Kidney tubule cell (primary cell): ENCODE measurements around the gene DBNL.
A peak's percentile ranks its signal among the peaks of the same experiment; 100 is the strongest.

Experiments used
- DNase-seq: peaks from one replicate; pipeline ENCODE4 v3.0.0-alpha.2; 2018; ENCODE audit warnings: low spot score

The DBNL gene

DNA sequence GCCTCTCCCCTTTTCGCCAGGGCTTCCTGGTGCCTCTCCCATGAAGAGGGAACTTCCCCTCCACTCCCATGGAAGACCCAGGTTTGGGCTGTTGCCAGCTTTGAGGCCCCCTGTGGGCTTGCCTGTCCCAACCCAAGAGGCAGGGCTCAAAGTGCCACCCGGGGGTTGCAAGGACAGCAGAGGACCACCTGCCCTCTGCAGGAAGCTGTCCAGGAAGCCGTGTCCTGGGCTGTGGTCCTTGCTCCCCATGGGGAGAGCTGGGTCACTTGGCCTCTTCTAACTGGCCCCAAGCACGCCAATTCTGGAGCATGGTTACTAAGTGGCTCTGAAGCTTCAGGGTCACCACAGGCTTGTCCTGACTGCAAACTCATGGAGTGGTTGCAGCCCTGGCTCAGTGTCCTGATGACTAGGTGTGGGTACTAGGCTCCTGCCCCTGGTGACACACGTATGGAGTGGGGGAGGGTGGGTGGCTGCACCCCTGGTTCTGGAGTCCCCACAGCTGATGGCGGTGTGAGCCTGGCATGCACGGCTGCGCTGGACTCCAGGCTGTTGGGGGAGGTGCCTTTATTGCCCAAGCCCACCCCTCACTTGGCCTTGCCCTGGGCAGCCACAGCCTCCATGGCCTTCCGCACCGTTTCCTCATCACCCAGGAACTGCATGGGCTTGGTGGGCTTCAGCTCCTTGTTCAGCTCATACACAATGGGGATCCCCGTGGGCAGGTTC, 17.8 kb downstream of the DBNL start:
- no peak for DNase-seq

DNA sequence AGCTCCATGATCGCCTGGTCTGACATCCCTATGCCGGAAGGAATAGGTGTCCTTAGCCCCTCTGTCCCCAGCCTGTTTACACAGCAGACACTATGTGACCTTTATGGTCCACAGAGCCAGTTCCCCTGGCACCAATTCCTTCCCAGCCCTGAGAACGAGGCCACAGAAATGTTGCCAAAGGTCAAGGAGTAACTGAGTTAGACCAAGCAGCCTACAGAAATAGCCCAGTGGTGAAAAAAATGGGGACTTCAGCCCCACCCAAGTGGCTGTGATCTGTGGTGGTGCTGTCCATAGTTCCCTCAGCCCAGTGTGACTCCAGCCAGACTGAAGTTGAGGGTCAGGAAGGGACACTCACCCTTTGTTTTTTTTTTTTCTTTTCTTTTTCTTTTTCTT, 18.4 kb downstream of the DBNL start:
- DNase-seq: no peak

DNA sequence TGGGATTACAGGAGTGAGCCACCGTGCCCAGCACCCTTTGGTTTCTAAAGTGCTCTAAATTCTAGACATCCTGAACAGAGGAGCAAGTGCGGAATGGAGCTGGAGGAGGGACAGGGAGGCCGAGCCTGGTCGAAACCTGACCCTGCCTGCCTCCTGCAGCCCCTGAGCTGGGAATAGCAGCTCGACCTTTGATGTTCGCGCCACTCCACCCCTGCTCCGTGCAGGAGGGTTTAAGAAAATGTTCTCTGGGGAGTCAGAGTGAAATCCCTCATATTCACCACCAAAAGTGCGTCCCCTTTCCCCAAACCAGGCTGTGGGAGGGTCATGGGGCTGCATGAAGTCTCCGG, 19.0 kb downstream of the DBNL start:
- DNase-seq: no peak

DNA sequence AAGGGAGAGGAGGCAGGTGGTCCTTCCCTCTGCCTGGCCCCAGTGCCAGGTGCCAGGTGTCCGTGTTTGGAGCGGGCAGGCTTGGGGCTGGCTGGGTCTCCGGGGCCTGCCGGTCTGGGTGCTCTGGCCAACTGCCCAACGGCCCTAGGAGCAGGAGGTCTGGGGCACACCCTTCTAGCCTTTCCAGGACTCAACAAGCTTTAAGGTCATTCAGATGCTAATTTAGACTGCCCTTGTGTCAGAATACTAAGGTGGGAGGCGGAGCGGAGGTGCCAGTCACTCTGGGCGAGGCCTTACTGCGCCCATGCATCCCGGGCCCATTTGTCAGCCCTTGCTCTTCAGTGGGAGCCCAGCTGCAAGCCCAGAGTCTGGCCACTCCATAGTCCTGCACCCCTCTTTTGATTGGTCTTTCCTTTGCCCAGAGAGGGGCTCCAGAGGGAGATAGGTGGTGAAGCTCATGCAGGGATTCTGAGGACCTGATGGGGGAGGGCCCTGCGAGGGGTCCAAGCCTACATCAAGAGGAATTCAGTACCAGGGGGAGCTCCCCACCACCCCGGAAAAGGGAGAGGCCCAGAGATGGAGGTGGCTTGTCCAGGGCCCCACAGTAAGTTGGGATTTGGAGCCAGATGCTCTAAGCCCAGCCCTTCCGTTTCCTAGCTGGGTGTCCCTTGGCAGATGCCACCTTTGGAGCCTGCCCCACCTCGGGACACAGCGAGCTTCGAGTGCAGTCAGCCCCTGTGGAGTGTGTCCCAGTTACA, 19.6 kb downstream of the DBNL start:
- no peak for DNase-seq

DNA sequence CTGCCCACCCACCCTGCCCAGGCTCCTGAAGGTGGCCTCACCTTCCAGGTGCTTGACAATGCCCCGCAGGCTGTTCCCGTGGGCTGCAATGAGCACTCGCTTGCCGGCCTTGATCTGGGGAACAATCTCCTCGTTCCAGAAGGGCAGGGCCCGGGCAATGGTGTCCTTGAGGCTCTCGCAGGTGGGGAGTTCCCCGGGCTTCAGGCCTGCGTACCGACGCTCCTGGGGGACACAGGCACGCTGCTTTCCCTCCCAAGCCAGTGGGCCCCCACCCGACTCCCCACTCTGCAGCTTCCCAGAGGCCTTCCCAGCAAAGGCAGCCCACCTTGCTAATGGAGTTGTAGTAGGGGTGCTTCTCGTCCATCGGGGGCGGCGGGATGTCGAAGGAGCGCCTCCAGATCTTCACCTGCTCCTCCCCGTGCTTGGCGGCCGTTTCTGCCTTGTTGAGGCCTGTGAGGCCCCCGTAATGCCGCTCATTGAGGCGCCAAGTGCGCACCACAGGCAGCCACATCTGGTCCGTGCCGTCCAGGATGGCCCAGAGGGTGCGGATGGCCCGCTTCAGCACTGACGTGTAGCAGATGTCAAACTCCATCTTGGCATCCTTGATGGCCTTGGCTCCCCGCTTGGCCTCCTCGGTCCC, 20.4 kb downstream of the DBNL start:
- no peak for DNase-seq

DNA sequence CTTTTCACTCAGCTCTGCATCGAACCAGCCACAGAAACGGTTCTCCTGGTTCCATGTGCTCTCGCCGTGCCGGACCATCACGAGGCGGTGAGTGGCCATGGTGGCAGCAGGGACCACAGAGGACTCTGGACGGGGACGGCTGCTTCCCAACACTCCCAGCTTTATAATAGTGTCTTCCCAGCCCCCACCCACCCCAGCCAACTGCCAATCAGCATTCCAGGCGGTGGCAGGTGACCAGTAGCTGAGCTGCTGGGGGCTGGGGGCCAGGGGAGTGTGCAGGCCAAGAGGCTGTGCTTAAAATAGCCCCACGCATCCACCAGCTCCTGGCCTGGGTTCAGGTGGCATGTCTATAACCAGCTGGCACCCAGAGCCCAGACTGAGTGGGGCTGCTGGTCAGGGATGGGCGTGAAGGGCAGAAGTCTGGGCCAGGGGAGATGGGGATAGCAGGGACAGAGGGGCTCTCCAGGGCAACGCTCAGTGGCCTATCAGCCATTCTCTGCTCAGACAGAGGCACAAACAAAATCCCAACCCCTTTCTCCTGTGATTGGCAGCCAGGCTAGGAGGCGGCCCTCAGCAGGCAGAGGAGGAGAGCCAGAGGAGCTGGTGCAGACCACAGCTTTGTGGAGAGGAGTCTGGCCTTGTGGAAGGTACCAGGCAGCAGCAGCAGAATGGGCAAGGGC, 21.1 kb downstream of the DBNL start, which contains the start of gene PGAM2:
Gene PGAM2, minus strand, starts transcription at position 137 of the 680 bp plus-strand sequence. Its CDS starts 38 bp downstream, at position 99.
- DNase-seq: no peak

- DNase-seq: no peak
These were observed 21.6 kb downstream of the DBNL start for GRCh38 chr7:44066111-44066460.

DNA sequence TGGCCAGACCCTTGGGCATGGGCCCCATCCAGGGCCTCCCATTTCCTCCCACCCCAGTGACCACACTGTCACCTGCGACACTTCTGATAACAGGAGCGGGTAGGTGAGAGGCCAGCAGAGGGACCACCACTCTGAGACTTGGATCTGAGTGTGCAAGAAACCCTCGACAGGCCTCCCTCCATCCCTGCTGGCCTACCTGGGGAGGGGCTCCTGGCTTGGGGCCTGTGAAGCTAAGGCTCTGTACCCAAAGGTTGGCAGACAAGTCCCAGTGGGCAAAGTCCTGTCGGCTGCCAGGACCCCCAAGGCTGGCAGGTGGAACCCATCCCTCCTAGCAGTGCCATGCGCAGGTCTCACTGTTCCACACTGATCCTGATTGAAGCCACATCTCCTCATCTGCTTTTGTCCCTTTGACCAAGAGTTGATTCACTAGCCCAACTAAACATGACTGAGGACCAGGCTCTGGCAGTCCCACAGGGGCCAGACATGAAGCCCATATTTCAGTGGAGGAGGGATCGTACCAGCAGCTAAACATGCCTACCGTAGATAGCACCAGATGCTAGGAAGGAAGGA, 22.1 kb downstream of the DBNL start:
- DNase-seq: no peak

GRCh38 chr7:44067064-44067951, 22.8 kb downstream of the DBNL start:
- no peak for DNase-seq

- no peak for DNase-seq
These were observed 23.6 kb downstream of the DBNL start for GRCh38 chr7:44068054-44068453.

GRCh38 chr7:44071726-44072363, 27.3 kb downstream of the DBNL start:
- DNase-seq: no peak

DNA sequence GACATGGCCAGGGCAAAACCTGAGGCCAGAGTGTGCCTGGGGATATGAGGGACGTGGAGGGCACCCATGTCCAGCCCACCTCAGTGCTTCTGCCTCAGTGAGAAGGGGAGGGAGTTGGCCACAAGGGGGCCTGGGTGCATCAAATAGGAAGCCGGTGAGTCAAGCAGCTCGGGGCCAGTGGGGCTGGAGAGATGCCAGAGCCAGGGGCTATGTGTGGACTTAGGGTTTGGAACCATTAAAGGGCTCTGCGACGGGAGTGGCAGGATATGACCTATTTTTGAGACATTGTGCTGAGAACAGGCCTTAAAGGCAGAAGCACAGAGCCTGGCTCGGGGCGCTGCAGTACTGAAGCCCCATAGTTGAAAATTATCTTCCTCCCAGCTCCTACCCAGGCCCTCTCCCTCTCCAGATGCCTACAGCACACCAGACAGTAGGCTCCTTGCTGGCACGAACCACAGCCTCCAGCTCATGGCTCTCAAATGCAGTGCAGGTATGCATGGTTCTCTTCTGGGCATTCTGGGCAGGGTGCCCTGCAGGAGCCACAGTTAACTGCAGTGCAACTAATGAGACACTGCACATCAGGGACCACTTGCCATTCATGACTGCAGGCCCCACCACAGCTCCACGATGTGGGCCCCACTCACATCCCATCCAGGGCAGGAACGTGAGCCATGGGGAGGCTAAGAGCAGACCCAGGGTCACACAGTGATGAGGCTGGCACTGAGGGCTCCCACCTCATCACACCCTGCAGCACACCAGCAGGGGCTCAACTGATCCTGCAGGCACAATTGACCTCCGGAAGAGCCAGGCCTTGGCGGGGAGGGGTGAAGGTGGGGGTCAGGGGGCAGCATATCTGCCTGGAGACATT, 28.1 kb downstream of the DBNL start:
- peak; percentile 92 for DNase-seq

- peak; percentile 83 for DNase-seq
These were observed 29.3 kb downstream of the DBNL start for GRCh38 chr7:44073664-44074348.

GRCh38 chr7:44074349-44074695, 29.8 kb downstream of the DBNL start:
- DNase-seq: no peak

DNA sequence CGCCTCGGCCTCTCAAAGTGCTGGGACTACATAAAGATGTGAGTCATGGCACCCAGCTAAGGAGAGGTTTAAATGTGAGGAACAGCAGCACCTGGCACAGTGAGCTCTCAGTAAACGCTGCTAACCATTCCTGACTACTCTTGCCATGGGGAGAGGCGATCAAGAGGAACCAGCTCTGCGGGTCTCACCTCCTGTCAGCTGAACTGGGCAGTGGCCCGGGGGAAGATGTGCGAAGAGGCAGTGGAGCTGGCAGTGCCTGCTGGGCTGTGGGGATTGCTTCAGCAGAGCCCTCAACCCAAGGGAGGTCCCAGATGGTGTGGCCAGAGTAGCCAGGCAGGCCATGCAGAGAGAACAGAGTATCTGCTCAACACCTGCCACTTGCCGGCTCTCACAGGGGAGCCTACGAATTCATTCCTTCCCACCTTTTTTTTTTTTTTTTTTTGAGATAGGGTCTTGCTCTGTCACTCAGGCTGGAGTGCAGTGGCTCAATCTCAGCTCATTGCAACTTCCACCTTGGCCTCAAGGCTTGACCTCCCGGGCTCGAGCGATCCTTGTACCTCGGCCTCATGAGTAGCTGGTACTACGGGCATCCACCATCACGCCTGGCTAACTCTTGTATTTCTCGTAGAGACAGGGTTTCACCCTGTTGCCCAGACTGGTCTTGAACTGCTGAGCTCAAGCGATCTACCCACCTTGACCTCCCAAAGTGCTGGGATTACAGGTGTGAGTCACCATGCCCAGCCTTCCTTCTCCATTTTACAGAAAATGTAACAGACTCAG, 31.0 kb downstream of the DBNL start:
- peak; percentile 46 for DNase-seq

- DNase-seq: no peak
These were observed 31.8 kb downstream of the DBNL start for GRCh38 chr7:44076101-44076895.

DNA sequence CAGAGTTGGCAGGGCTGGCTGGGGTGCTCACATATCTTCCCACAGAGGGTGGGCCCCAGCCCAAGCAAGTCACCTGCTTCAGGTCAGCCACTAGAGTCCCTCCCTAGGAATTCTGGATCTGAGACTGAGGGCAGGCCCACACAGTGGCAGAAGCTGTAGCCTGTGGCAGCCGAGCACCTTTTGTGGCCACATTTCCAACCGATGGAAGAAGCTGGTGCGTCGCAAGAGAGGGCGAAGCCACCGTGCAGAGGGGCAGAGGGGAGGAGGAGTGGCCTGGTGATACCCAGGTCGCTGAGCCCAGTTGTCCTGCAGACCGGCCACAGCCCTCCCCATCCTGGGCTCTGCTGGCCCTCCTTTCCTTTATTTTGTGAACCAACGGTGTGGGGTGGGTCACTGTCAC, 32.6 kb downstream of the DBNL start:
- no peak for DNase-seq

DNA sequence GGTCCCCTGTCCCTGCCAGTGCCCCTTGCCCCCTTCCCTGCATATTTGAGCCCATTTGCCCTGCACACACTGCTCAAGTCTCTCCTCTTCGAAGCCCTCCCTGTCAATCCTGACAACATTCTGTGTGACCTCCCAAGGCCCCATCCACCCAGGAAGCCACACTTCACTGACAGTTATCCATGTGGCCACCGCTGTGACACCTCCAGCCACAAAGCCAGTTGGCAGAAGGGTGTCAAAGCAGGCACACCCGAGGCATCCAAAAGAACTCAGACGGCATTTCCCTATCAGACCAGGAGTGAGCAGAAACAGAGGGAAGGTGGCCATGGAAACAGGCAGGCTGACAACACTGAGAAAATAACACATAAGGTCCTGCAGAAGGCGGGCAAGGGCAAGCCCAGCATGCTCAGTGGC, 33.2 kb downstream of the DBNL start:
- DNase-seq: peak; percentile 29
